GM12872 (cell line): ENCODE measurements around the gene PTPRU.

ENCODE experiments used
- TF ChIP-seq, protein P1 (sequence below): IDR thresholded peaks from 3 replicates; pipeline ENCODE4 v1.5.1; 2011; ENCODE audit warnings: low read depth, mild to moderate bottlenecking, low read length, moderate library complexity; ENCODE audit not compliant: insufficient read depth

Gene PTPRU

DNA sequence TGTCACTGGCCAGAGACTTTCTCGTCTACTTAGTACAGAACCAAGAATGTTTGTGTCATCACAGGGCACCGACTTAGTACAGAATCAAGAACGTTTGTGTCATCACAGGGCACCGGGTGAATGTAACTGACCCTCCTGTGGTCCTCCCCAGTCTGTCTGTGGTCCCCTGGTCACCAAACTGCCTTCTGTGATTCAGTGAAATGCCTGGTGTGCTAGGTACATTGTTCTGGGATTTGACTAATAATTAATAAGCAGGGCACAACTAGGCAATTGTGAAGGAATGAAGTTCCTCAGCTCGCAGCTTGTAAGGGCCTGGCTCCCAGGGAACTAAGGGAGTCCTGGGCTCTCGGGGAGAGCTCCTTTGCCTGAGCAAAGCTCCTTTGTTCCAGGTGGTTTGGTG is 12.8 kb upstream of the PTPRU start:
- TF ChIP-seq, protein P1, sequence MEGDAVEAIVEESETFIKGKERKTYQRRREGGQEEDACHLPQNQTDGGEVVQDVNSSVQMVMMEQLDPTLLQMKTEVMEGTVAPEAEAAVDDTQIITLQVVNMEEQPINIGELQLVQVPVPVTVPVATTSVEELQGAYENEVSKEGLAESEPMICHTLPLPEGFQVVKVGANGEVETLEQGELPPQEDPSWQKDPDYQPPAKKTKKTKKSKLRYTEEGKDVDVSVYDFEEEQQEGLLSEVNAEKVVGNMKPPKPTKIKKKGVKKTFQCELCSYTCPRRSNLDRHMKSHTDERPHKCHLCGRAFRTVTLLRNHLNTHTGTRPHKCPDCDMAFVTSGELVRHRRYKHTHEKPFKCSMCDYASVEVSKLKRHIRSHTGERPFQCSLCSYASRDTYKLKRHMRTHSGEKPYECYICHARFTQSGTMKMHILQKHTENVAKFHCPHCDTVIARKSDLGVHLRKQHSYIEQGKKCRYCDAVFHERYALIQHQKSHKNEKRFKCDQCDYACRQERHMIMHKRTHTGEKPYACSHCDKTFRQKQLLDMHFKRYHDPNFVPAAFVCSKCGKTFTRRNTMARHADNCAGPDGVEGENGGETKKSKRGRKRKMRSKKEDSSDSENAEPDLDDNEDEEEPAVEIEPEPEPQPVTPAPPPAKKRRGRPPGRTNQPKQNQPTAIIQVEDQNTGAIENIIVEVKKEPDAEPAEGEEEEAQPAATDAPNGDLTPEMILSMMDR, result no peak

- TF ChIP-seq, protein P1, result no peak
Measured at GRCh38 chr1:29224356-29224837, 11.9 kb upstream of the PTPRU start.

GRCh38 chr1:29225361-29225760 is 11.0 kb upstream of the PTPRU start:
- TF ChIP-seq, protein P1, result no peak

DNA sequence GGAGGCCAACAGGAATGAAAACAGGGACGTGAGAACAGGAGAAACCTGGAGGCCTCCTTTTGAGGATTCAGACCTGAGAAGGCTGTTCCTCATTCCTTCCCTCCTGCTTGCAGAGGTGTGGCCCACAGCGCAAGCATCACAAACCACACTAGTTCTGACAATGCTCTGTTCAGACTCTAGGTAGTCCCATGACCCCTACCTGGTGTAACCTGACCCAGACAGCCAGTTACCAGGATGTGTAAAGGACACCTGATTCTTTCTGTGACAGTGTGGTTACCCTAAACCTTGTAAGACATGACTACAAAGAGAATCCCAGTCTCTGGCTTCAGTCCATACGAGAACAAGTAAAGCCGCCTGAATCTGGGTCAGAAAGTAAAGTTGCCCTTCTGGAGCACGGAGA is 8.8 kb upstream of the PTPRU start:
- TF ChIP-seq, protein P1, result no peak

DNA sequence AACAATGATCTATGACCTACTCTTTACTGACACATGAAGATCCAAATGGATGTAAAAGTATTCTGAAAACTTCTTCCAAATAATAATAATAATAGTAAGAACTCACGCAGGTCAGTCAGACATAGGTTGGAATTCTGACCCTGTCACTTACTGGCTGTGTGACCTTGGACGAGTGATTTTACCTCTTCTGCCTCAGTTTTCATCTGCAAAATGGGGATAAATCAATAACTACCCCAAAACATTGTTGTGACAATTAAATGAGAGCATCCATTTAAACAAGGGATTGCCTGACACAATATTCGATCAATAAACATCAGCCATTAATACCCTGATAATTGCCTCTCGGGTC is 6.1 kb upstream of the PTPRU start:
- TF ChIP-seq, protein P1, result no peak

DNA sequence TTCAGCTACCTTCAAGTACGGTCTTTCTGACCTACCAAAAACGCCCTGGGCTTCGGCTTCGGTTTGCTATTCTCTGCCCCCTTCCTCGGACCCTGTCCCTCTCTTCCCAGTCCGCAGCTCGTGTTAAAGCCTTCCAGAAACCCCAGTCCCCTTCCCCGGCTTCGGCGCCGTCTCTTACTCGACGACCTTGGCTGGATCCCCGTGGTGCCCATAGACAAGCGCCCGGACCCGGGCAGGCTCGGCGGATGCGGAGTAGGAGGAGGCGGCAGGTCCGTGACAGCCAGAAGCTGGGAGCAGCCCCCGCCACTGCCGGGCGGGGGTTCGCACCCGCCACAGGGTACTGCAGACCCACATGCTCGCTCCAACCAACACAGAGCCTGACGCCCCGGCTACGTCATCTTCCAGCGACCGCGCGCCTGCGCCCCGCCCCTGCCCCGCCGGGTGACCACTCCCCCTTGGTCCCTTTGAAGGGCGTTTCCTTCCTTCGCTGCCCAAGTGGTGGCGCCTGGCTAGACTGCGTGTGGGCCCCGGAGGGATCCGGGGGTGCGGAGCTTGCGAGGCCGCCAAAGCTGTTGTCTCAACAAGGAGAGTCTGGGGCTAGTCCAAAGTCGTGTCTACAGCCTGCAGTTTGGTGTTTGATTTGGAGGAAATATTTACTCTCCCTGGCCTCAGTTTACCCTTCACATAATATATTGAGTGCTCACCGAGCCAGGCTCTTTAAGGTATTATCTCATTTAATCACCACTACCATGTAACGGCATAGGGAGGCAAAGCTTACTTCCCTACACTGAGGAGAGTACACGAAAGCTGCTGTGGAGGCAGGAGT is 5.6 kb upstream of the PTPRU start, which contains the start of gene MECR:
Gene MECR, minus strand, starts transcription at position 382 of the 826 bp plus-strand sequence. Its CDS starts 28 bp downstream, at position 354.
- TF ChIP-seq, protein P1, result 0 out of 3 replicates have a peak, but pooled peaks have one; percentile 5

DNA sequence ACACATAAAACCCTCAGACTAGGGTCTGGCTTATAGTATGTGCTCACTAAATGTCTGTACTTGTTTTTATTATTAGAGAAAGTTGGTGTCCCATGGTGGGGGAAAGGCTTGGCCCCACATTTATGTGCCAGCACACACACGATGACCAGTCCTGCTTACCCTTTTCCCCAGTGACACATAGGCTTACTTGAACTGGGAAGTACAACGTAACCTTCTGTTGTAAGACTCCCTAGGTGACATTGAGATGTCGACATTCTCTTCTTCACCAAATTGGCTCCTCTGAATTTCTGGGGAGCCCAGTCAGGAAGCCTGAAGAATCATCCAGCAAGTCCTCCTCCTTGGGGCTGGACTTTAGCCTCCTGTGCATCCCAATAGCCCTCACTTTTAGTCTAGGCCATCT is 3.9 kb upstream of the PTPRU start:
- TF ChIP-seq, protein P1, result no peak
